ENCODE results near the gene VPS26A. TPM values are rescaled to one million over a fixed set of nuclear protein-coding genes. Genes with fewer than 3 reads are reported as not detected.

The VPS26A gene
- 45.0 and 48.7 TPM in 2 replicates for total RNA-seq

DNA sequence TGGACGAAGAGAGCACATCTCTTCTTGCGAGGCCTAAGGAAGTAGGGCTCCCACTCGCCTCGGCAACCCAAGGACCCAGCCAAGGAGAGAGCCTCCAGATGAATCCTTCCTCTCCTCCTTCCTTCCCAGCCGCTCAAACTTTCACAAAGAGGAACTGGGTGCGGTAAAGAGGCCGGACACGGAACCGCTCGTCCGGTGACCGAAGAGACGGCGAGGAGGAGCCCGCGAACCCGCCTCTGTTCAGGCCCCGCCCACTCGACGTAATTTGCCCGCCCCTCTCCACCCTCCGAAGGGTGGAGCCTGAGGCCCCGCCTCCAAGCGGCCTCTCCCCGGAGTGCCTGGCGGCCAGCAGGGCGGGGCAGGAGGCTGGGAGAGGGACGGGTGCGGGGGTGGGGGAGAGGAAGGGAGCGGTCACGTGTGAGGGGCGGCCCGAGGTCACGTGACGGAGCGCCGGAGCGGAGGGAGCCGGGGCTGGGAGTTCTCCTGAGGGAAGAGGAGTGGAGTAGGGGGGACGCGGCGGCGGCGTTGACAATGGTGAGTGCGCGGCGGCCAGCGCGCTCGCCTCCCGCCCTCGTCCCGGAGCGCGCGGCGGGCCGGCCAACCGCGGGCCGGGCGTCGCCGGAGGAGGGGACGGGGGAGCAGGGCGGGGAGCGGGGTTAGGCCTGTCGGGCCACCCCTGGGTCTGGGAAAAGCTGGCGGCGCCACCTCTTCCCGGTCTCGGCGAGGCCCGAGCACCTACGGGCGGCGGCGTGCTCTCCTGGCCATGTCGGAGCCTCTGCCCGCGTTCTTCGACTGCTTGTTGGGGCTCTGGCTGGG, at the start of gene VPS26A:
Gene VPS26A, plus strand, starts transcription at position 432 of the 816 bp plus-strand sequence. Its CDS starts 100 bp downstream, at position 532.
- Histone ChIP-seq H3K27me3 (ENCODE audit: control insufficient read depth, insufficient read depth, low read length) (no peaks in the 10 kb centered on the region), H3K4me3 (ENCODE audit: low read depth, low read length) (peak within 1 kb of the TSS; percentile 75), H3K36me3 (ENCODE audit: control insufficient read depth, insufficient read depth, low read length) (no peaks in the 10 kb centered on the region)
- peak; percentile 74 for DNase-seq (ENCODE audit: low read depth)
- TF ChIP-seq, protein P1, sequence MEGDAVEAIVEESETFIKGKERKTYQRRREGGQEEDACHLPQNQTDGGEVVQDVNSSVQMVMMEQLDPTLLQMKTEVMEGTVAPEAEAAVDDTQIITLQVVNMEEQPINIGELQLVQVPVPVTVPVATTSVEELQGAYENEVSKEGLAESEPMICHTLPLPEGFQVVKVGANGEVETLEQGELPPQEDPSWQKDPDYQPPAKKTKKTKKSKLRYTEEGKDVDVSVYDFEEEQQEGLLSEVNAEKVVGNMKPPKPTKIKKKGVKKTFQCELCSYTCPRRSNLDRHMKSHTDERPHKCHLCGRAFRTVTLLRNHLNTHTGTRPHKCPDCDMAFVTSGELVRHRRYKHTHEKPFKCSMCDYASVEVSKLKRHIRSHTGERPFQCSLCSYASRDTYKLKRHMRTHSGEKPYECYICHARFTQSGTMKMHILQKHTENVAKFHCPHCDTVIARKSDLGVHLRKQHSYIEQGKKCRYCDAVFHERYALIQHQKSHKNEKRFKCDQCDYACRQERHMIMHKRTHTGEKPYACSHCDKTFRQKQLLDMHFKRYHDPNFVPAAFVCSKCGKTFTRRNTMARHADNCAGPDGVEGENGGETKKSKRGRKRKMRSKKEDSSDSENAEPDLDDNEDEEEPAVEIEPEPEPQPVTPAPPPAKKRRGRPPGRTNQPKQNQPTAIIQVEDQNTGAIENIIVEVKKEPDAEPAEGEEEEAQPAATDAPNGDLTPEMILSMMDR (IDR thresholded peaks at IDR 0.05; ENCODE audit: insufficient read depth, low read length, poor library complexity, severe bottlenecking) = no peak

DNA sequence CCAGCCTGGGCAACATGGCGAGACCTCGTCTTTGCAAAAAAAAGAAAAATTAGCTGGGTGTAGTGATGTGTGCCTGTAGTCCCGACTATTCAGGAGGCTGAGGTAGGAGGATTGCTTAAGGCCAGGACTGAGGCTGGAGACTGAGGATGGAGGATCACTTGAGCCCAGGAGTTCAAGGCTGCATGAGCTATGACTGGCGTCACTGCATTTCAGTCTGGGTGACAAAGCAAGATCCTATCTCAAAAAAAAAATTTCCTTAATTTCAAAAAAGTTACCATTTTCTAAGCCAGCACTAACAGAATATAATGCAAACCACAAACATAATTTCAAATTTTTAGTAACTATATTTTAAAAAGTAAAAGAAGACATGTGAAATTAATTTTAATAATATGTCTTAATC, 49.4 kb upstream of the VPS26A start:
- TF ChIP-seq, protein P1 (IDR thresholded peaks at IDR 0.05; ENCODE audit: insufficient read depth, low read length, poor library complexity, severe bottlenecking) = no peak
- no peak for DNase-seq (ENCODE audit: low read depth)
- Histone ChIP-seq H3K27me3 (ENCODE audit: control insufficient read depth, insufficient read depth, low read length) (no peaks in the 10 kb centered on the region), H3K4me3 (ENCODE audit: low read depth, low read length) (no peak overlapping the region), H3K36me3 (ENCODE audit: control insufficient read depth, insufficient read depth, low read length) (no peaks in the 10 kb centered on the region)

DNA sequence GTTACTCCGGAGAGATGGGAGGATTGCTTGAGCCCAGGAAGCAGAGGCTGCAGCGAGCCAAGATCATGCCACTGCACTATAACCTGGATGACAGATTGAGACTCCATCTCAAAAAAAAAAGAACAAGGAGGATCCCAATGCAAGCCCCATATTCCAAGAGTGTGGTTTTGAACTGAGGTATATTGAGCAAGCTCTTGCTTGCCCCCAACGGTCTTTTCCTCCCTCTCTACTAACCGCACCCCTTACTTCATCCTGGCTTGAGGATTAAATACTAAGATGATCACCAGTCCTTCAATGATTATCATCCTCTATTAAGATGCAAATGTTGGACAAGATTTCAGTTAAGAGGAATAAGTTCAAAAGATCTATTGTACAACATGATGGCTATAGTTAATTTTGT, 48.5 kb upstream of the VPS26A start:
- H3K36me3 ChIP-seq (ENCODE audit: control insufficient read depth, insufficient read depth, low read length) = no peaks in the 10 kb centered on the region
- TF ChIP-seq, protein P1 (IDR thresholded peaks at IDR 0.05; ENCODE audit: insufficient read depth, low read length, poor library complexity, severe bottlenecking) = no peak
- no peak for DNase-seq (ENCODE audit: low read depth)
- H3K4me3 ChIP-seq (ENCODE audit: low read depth, low read length) = no peak overlapping the region
- no peaks in the 10 kb centered on the region for H3K27me3 ChIP-seq (ENCODE audit: control insufficient read depth, insufficient read depth, low read length)

DNA sequence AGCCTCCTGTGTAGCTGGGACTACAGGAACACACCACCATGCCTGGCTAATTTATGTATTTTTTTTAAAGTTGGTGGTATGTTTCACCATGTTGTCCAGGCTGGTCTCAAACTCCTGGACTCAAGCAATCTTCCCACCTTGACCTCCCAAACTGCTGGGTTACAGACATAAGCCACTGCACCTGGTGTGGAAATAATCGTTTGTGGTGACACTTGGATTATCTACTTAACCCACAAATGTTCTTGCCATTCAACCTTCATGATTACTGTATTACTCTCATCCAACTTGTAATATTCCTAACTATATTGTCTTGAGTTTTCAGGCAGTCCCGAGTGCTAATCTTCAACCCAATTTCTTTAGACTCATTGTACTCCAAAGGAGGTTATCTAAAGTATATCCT, 45.7 kb upstream of the VPS26A start:
- Histone ChIP-seq H3K36me3 (ENCODE audit: control insufficient read depth, insufficient read depth, low read length) (no peaks in the 10 kb centered on the region), H3K27me3 (ENCODE audit: control insufficient read depth, insufficient read depth, low read length) (no peaks in the 10 kb centered on the region), H3K4me3 (ENCODE audit: low read depth, low read length) (no peak overlapping the region)
- TF ChIP-seq, protein P1 (IDR thresholded peaks at IDR 0.05; ENCODE audit: insufficient read depth, low read length, poor library complexity, severe bottlenecking) = no peak
- DNase-seq (ENCODE audit: low read depth) = no peak

DNA sequence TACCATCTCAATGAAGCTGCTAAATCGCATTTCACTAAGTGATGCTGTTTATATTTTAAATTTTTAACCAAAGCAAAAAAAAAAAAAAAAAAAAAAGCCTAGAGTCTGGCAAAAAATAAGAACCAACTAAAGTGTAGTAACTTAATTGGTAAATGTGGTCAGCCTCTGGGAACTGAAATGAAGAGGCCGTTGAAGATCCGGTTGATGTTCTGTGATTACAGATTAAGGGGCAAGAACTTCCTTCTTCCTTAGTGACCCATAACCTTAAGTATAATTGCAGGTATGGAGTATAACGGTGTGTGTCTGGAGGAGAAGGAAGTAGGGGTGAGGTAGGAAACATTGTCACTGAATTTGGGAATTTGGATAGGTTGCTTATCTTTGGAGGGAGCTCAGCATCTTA, 43.8 kb upstream of the VPS26A start:
- TF ChIP-seq, protein P1 (IDR thresholded peaks at IDR 0.05; ENCODE audit: insufficient read depth, low read length, poor library complexity, severe bottlenecking) = no peak

More for the DNA sequence above, 43.8 kb upstream of the VPS26A start:
- DNase-seq (ENCODE audit: low read depth) = no peak
- Histone ChIP-seq H3K4me3 (ENCODE audit: low read depth, low read length) (no peak overlapping the region), H3K27me3 (ENCODE audit: control insufficient read depth, insufficient read depth, low read length) (no peaks in the 10 kb centered on the region), H3K36me3 (ENCODE audit: control insufficient read depth, insufficient read depth, low read length) (no peaks in the 10 kb centered on the region)

Measured in kidney epithelial cell (primary cell).